Frontal cortex (tissue), 4 donors: ENCODE measurements around the gene HEBP2. TPM values are rescaled to one million over a fixed set of nuclear protein-coding genes. Genes with fewer than 3 reads are reported as not detected.

Source experiments
- DNase-seq, 2 donors: peaks; one replicate each; pipeline ENCODE4 v3.0.0; 2012; ENCODE audit warnings: low spot score in 2 of 2
- FAIRE-seq: peaks from 2 replicates; lab custom pipeline; 2012; peaks lifted over from hg19 to GRCh38; lab: Jason Lieb, UNC
- small RNA-seq: library from RNA; depleted of rRNA; stranded (forward); fragments of <200 nt; gene quantifications from one replicate; pipeline ENCODE3, GENCODE V24; 2014
- total RNA-seq: library from RNA; depleted of rRNA; stranded (reverse); fragments of >200 nt; gene quantifications from one replicate; pipeline ENCODE4 v1.2.3, GENCODE V29; 2014
- donor health status: control.
- donor health status: control.
- donor health status: control.

Gene HEBP2
- total RNA-seq, 1 donor from 2014 or later, result 4.9 TPM

GRCh38 chr6:138443979-138444378 lies 40.0 kb downstream of the HEBP2 start:
- FAIRE-seq (no peak), DNase-seq (no peak)

GRCh38 chr6:138446821-138447220 lies 42.8 kb downstream of the HEBP2 start:
- DNase-seq (no peak), FAIRE-seq (no peak)

GRCh38 chr6:138450445-138450844 lies 46.4 kb downstream of the HEBP2 start:
- FAIRE-seq, result no peak

GRCh38 chr6:138451043-138451442 lies 47.0 kb downstream of the HEBP2 start:
- FAIRE-seq (no peak), DNase-seq (no peak)

More at GRCh38 chr6:138450445-138450844, 46.4 kb downstream of the HEBP2 start:
- DNase-seq, result no peak

GRCh38 chr6:138454981-138455706 lies 51.1 kb downstream of the HEBP2 start:
- DNase-seq, result no peak

GRCh38 chr6:138455746-138456400 lies 51.9 kb downstream of the HEBP2 start:
- DNase-seq (no peak), FAIRE-seq (no peak)

More at GRCh38 chr6:138454981-138455706, 51.1 kb downstream of the HEBP2 start:
- FAIRE-seq, result no peak

GRCh38 chr6:138456401-138456790 lies 52.4 kb downstream of the HEBP2 start:
- DNase-seq, result no peak
- FAIRE-seq, result no peak

GRCh38 chr6:138461647-138462046 lies 57.6 kb downstream of the HEBP2 start:
- DNase-seq, result no peak
- no peak for FAIRE-seq

- FAIRE-seq (no peak), DNase-seq (no peak)
Measured at GRCh38 chr6:138464085-138464484, 60.1 kb downstream of the HEBP2 start.

GRCh38 chr6:138465007-138465645 lies 61.1 kb downstream of the HEBP2 start:
- DNase-seq (no peak), FAIRE-seq (no peak)

GRCh38 chr6:138467901-138468300 lies 63.9 kb downstream of the HEBP2 start:
- DNase-seq (no peak), FAIRE-seq (no peak)

- no peak for FAIRE-seq
- no peak for DNase-seq
Measured at GRCh38 chr6:138468320-138469015, 64.4 kb downstream of the HEBP2 start.

Small RNA genes lying within 50 kb of the gene (small RNA-seq; reads per million reads assigned to genes)
- gene AL031003.1 (not detected), gene AL391669.1 (not detected), gene MIR3145 (0.46 reads per million, percentile 34 among the genes with 10 or more reads in this experiment)

Other genes with a start within 250 kb of the HEBP2 start
- gene ARFGEF3, start 242.3 kb upstream of the HEBP2 start, total RNA-seq, result 37.1 TPM
- not detected for gene PBOV1, start 185.7 kb upstream of the HEBP2 start, total RNA-seq
- not detected for gene SMIM28, start 26.3 kb upstream of the HEBP2 start, total RNA-seq
- 71.3 TPM for gene NHSL1, start 95.3 kb downstream of the HEBP2 start, total RNA-seq